ENCODE data around the gene C6orf136.
A peak's percentile ranks its signal among the peaks of the same experiment; 100 is the strongest.
"Not testable (repeated sequence)": the region's sequence is repeated elsewhere in the genome, so short reads cannot be mapped to it uniquely, and the experiment has no call there.

Gene C6orf136

GRCh38 chr6:30644769-30645168, 2.2 kb upstream of the C6orf136 start:
- Histone ChIP-seq H3K4me1 (ENCODE audit: control insufficient read depth, insufficient read depth, low read length) (peaks cover 12% of the 10 kb centered on the region), H3K27me3 (ENCODE audit: control insufficient read depth, insufficient read depth, low read length) (no peaks in the 10 kb centered on the region), H3K4me3 (ENCODE audit: low read depth, low read length) (no peak overlapping the region), H3K27ac (ENCODE audit: low read depth, low read length) (no peak overlapping the region), H3K9ac (ENCODE audit: low read length) (no peak overlapping the region), H3K36me3 (ENCODE audit: control insufficient read depth, insufficient read depth, low read length) (peaks cover 62% of the 10 kb centered on the region), H3K9me3 (ENCODE audit: control insufficient read depth, insufficient read depth, low read depth, low read length) (no peaks in the 10 kb centered on the region)

GRCh38 chr6:30645989-30646388, 944 bp upstream of the C6orf136 start:
- no peak overlapping the region for H3K9ac ChIP-seq (ENCODE audit: low read length)
- peaks cover 56% of the 10 kb centered on the region for H3K36me3 ChIP-seq (ENCODE audit: control insufficient read depth, insufficient read depth, low read length)
- no peak overlapping the region for H3K27ac ChIP-seq (ENCODE audit: low read depth, low read length)
- peaks cover 12% of the 10 kb centered on the region for H3K4me1 ChIP-seq (ENCODE audit: control insufficient read depth, insufficient read depth, low read length)
- H3K9me3 ChIP-seq (ENCODE audit: control insufficient read depth, insufficient read depth, low read depth, low read length), result no peaks in the 10 kb centered on the region
- H3K27me3 ChIP-seq (ENCODE audit: control insufficient read depth, insufficient read depth, low read length), result no peaks in the 10 kb centered on the region
- peak overlapping the region; percentile 99 for H3K4me3 ChIP-seq (ENCODE audit: low read depth, low read length)

- peaks cover 60% of the 10 kb centered on the region for H3K36me3 ChIP-seq (ENCODE audit: control insufficient read depth, insufficient read depth, low read length)
- H3K9me3 ChIP-seq (ENCODE audit: control insufficient read depth, insufficient read depth, low read depth, low read length), result no peaks in the 10 kb centered on the region
- peaks cover 12% of the 10 kb centered on the region for H3K4me1 ChIP-seq (ENCODE audit: control insufficient read depth, insufficient read depth, low read length)
- H3K27ac ChIP-seq (ENCODE audit: low read depth, low read length), result peak overlapping the region; percentile 95
- peak overlapping the region; percentile 99 for H3K4me3 ChIP-seq (ENCODE audit: low read depth, low read length)
- peak overlapping the region; percentile 96 for H3K9ac ChIP-seq (ENCODE audit: low read length)
- H3K27me3 ChIP-seq (ENCODE audit: control insufficient read depth, insufficient read depth, low read length), result no peaks in the 10 kb centered on the region
Observed at GRCh38 chr6:30647242-30648116, 546 bp downstream of the C6orf136 start.

DNA sequence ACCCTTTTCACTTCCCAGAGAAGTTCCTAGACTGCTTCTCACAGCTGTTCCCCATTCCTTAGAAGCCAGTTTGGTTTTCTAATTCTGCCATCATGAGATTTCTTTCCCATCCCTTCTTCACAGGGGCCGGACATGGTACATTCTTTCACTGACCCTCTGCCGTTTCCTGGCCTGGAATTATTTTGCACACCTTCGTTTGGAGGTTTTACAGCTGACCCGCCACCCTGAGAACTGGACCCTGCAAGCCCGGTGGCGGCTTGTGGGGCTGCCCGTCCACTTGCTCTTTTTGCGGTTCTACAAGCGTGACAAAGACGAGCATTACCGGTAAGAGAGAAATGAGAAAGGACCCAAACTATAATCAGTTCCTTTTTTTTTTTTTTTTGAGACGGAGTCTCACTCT, 4.2 kb downstream of the C6orf136 start:
- Histone ChIP-seq H3K4me1 (ENCODE audit: control insufficient read depth, insufficient read depth, low read length) (peaks cover 9% of the 10 kb centered on the region), H3K27me3 (ENCODE audit: control insufficient read depth, insufficient read depth, low read length) (no peaks in the 10 kb centered on the region), H3K4me3 (ENCODE audit: low read depth, low read length) (no peak overlapping the region), H3K9me3 (ENCODE audit: control insufficient read depth, insufficient read depth, low read depth, low read length) (no peaks in the 10 kb centered on the region), H3K36me3 (ENCODE audit: control insufficient read depth, insufficient read depth, low read length) (peaks cover 63% of the 10 kb centered on the region), H3K27ac (ENCODE audit: low read depth, low read length) (no peak overlapping the region), H3K9ac (ENCODE audit: low read length) (no peak overlapping the region)

DNA sequence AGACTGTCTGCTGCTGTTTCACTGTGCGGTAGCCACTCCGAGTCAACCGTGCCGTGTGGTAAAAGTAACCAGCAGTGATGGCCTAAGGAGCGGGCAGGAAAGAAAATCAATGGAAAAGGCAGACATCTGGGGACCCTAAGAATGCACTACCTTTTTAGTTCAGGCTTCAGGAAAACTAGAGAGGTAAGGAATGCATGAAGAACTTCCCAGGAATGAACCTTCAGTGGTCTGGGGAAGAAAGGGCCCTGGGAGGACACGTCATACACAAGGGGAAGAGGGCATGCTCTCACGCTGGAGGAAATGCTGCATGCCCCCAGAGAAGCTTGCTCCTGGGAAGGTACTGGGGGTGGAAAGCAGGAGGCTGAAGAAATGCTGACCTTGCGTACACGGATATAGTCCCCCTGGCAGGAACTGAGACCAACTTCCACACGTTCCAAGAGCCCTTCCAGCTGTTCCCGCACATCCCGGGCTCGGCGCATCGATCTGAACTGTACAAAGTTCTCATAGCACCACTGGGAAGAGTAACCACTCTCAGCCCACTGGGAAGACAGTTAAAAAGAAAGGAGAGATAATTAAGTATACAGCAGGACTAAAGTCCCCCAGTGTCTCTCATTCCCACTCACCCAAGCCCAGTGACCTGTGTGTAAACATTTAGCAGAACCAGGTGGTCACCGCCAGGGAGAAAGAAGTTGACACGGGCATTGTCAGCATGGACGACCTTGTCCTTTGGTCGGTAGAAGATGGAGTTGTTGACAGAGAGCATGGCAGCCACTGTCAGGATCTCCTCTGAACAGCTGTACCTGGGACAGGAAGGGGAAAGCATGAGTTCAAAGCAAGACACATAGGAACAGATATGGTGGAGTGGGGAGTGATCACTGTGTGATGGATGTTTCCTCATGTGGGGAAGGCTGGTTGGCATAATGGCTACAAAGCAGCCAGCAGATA, 8.1 kb downstream of the C6orf136 start:
- no peak overlapping the region for H3K9ac ChIP-seq (ENCODE audit: low read length)
- no peaks in the 10 kb centered on the region for H3K9me3 ChIP-seq (ENCODE audit: control insufficient read depth, insufficient read depth, low read depth, low read length)
- no peak overlapping the region for H3K27ac ChIP-seq (ENCODE audit: low read depth, low read length)
- no peaks in the 10 kb centered on the region for H3K4me1 ChIP-seq (ENCODE audit: control insufficient read depth, insufficient read depth, low read length)
- H3K4me3 ChIP-seq (ENCODE audit: low read depth, low read length), result no peak overlapping the region
- peaks cover 91% of the 10 kb centered on the region for H3K36me3 ChIP-seq (ENCODE audit: control insufficient read depth, insufficient read depth, low read length)
- H3K27me3 ChIP-seq (ENCODE audit: control insufficient read depth, insufficient read depth, low read length), result no peaks in the 10 kb centered on the region

- Histone ChIP-seq H3K27ac (ENCODE audit: low read depth, low read length) (no peak overlapping the region), H3K36me3 (ENCODE audit: control insufficient read depth, insufficient read depth, low read length) (peaks cover 93% of the 10 kb centered on the region), H3K9me3 (ENCODE audit: control insufficient read depth, insufficient read depth, low read depth, low read length) (no peaks in the 10 kb centered on the region), H3K9ac (ENCODE audit: low read length) (no peak overlapping the region), H3K27me3 (ENCODE audit: control insufficient read depth, insufficient read depth, low read length) (no peaks in the 10 kb centered on the region), H3K4me3 (ENCODE audit: low read depth, low read length) (no peak overlapping the region), H3K4me1 (ENCODE audit: control insufficient read depth, insufficient read depth, low read length) (no peaks in the 10 kb centered on the region)
Observed at GRCh38 chr6:30655743-30656094, 8.8 kb downstream of the C6orf136 start.

GRCh38 chr6:30656513-30656912, 9.6 kb downstream of the C6orf136 start:
- peaks cover 88% of the 10 kb centered on the region for H3K36me3 ChIP-seq (ENCODE audit: control insufficient read depth, insufficient read depth, low read length)
- no peaks in the 10 kb centered on the region for H3K4me1 ChIP-seq (ENCODE audit: control insufficient read depth, insufficient read depth, low read length)
- no peak overlapping the region for H3K9ac ChIP-seq (ENCODE audit: low read length)
- no peaks in the 10 kb centered on the region for H3K27me3 ChIP-seq (ENCODE audit: control insufficient read depth, insufficient read depth, low read length)
- H3K9me3 ChIP-seq (ENCODE audit: control insufficient read depth, insufficient read depth, low read depth, low read length), result no peaks in the 10 kb centered on the region
- no peak overlapping the region for H3K4me3 ChIP-seq (ENCODE audit: low read depth, low read length)
- H3K27ac ChIP-seq (ENCODE audit: low read depth, low read length), result no peak overlapping the region

- Histone ChIP-seq H3K36me3 (ENCODE audit: control insufficient read depth, insufficient read depth, low read length) (peaks cover 88% of the 10 kb centered on the region), H3K27me3 (ENCODE audit: control insufficient read depth, insufficient read depth, low read length) (no peaks in the 10 kb centered on the region), H3K27ac (ENCODE audit: low read depth, low read length) (no peak overlapping the region), H3K4me1 (ENCODE audit: control insufficient read depth, insufficient read depth, low read length) (no peaks in the 10 kb centered on the region), H3K4me3 (ENCODE audit: low read depth, low read length) (no peak overlapping the region), H3K9me3 (ENCODE audit: control insufficient read depth, insufficient read depth, low read depth, low read length) (no peaks in the 10 kb centered on the region), H3K9ac (ENCODE audit: low read length) (no peak overlapping the region)
Observed at GRCh38 chr6:30657454-30657853, 10.5 kb downstream of the C6orf136 start.

- H3K27ac ChIP-seq (ENCODE audit: low read depth, low read length); H3K9ac ChIP-seq (ENCODE audit: low read length); H3K4me3 ChIP-seq (ENCODE audit: low read depth, low read length); H3K4me1 ChIP-seq (ENCODE audit: control insufficient read depth, insufficient read depth, low read length); H3K27me3 ChIP-seq (ENCODE audit: control insufficient read depth, insufficient read depth, low read length); H3K9me3 ChIP-seq (ENCODE audit: control insufficient read depth, insufficient read depth, low read depth, low read length): not testable (repeated sequence)
- peaks cover 88% of the 10 kb centered on the region for H3K36me3 ChIP-seq (ENCODE audit: control insufficient read depth, insufficient read depth, low read length)
Observed at GRCh38 chr6:30657922-30658321, 11.0 kb downstream of the C6orf136 start.

GRCh38 chr6:30664994-30665767, 18.2 kb downstream of the C6orf136 start:
- no peak overlapping the region for H3K4me3 ChIP-seq (ENCODE audit: low read depth, low read length)
- H3K27ac ChIP-seq (ENCODE audit: low read depth, low read length), result no peak overlapping the region
- H3K4me1 ChIP-seq (ENCODE audit: control insufficient read depth, insufficient read depth, low read length), result no peaks in the 10 kb centered on the region
- no peaks in the 10 kb centered on the region for H3K27me3 ChIP-seq (ENCODE audit: control insufficient read depth, insufficient read depth, low read length)
- peaks cover 65% of the 10 kb centered on the region for H3K36me3 ChIP-seq (ENCODE audit: control insufficient read depth, insufficient read depth, low read length)
- H3K9me3 ChIP-seq (ENCODE audit: control insufficient read depth, insufficient read depth, low read depth, low read length), result no peaks in the 10 kb centered on the region
- H3K9ac ChIP-seq (ENCODE audit: low read length), result no peak overlapping the region
